Stimulated activated CD4-positive, alpha-beta T cell treated with anti-CD3 and anti-CD28 coated beads, Interleukin-2, amount 100 ng/mL, for 4 hours (primary cell): ENCODE measurements around the gene ESPNL.

Source experiments
- DNase-seq: peaks from one replicate; pipeline ENCODE4 v3.0.0-alpha.2; 2020; ENCODE audit warnings: low read depth

The ESPNL gene

DNA sequence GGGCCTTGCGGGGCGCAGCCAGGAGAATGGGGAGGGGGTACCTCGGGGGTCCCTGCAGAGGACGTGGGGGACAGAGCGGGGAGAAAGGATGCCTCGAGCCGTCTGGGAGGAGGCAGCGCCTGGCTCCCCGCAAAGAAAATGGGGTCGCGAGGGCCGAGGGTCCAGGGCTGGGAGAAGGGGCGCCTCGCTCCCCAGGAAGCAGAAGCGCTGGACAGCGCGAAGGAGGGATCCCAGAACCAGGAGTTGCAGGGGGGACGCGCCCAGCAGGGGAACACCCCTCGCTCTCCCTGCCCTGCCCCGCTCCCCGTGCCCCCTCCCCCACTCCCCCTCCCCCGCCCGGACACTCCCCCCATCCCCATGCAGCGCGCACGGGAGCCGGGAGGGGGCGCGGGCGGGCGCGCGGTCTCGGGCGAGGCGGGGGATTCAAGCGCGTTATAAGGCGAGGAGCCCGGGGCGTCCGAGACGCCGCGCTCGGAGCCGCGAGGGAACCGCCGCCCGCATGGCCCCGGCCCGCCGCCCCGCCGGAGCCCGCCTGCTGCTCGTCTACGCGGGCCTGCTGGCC lies 58.5 kb downstream of the ESPNL start, which contains the start of gene ERFE:
ERFE (plus strand) TSS at position 462 of the 562 bp plus-strand sequence; CDS start at position 500, 38 bp downstream.
- DNase-seq: peak; percentile 29

DNA sequence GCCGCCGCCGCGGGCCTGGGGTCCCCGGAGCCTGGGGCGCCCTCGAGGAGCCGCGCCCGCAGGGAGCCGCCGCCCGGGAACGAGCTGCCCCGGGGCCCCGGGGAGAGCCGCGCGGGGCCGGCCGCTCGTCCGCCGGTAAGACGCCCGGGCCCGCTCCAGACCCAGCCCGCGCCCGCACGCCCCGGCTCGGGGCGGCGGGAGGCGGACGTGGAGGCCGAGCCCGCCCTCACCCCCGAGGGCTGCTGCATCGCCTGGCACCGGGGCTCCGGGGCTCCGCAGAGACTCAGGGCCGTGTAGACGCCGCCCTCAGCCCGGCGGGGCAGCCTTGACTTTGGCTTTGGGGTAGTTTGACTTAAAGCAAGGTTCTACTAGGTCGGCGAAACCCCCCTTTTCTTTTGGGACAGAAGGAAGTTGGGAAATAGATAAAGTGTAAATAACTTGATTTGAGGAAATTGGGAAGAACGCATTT lies 59.0 kb downstream of the ESPNL start:
- no peak for DNase-seq

DNA sequence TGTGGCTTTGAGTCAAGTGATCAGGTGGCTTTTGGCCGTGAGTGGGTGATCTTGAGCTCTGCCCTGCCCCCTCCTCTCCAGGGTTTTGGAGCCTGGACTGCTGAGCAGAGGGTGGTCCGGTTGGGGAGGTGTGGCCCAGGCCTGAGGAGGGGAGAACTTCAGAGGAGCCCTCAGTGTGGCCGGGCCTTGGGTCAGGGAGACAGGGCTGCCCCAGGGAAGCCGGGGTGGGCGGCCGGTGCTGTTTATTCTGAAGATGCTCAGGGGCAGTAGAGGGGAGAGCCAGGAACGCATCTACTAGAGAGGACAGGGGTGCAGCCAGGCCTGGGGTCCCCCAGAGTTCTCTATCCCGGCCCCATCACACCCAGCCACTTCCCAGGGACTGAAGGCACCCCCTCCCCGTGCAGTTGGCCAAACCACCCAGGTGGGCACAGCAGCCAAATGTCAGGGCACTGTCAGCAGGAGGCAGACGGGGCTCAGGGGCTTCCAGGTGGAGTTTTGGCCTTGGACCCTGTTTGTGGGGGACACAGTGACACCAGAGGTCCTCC lies 59.6 kb downstream of the ESPNL start:
- no peak for DNase-seq

DNA sequence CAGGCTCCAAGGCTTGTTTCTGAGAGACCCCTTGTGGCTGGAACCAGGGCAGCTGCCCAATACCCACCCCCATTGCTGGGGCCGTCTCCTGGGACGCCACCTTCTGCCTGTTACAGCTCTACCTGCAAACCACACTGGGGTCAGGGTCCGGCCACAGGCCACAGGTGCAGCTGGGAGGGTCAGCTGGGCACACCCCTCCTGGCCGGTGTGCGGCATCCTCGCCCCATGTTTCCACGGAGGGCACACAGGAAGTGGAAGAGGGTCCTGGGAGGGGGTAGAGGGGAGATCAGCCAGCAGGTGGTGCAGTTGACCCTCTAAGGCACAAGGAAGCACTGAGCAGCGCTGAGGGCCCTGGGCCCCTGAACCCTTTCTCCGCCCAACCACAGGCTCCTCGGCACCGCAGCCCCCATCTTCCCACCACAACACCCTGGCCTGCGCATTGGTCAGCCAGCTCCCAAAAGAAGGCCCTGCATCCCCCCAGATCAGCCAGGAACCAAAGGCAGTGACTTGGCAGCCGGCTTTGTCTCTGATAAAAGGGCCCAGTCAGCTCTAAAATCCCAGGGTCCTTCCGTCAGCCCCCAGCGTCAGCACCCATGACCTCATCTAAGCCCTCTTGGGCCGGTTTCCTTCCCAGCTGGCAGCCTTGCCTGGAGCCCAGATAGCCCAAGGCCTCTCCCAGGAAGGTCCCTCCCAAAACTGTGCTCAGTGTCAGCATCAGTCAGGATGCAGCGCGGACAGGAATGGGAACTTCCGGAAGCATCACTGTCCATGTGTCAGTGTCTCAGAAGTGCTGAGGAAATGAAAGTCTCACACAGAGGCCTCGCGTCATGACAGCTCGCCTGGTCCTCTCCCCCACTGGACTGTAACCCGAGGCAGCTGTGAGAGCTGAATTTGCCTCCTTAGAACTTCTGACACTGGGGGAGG lies 60.3 kb downstream of the ESPNL start:
- DNase-seq: no peak

DNA sequence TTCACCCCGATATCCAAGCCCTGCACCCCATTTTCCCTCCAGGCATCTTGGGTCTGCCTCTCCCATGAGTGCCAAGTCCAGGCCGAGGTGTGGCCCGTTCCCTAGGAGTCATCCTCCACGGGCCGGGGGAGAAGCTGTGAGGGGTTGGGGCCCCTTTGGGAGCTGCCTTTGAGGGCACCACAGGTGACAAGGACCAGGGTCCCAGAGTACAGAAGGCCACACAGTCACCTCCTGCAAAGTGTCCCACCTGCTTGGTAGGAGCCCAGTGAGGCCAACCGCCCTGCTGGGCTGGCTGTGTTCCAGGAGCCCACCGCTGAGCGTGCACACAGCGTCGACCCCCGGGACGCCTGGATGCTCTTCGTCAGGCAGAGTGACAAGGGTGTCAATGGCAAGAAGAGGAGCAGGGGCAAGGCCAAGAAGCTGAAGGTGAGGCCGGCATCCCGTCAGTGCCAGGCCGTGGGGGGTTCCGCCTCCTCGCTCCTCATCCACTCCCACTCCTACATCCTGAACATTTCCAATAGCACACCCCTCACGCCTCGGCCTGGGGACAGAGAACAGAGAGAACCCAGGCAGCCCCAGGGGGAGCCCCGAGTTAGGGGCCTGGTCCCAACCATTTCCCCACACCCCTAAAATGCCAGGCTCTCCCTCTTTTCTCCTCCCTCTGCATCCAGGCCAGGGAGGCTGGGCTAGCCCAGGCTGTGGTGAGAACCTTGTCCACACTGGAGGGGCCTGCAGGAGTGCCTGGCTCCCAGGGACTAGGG lies 61.3 kb downstream of the ESPNL start:
- DNase-seq: no peak

GRCh38 chr2:238162251-238162845 lies 62.2 kb downstream of the ESPNL start:
- DNase-seq: no peak

DNA sequence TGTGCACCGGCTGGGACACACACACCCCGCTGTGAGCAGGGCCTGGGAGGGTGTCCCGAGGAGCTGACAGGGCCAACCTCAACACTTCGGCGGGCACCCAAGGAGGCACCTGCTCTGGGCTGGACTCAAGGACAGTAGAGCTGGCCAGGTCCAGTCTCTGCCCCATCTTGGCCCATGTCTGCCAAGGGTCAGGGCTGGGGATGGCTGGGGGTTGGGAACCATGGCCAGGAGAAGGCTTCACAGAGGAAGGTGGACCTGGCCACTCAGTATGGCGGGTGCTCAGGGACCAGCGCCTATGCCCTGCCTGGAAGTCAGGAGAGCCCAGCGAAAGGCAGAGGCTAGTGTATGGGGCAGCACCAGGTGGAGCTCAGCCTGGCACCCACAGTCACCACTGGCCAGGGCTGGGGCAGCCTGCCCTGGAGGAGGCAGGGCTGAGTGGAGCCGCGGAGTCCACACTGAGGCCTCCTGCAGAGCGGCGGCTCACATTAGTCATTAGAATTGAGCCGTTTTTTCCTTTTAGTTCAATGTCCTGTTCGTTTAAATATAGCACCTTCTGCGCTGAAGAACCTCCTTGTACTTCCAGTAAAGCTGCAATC lies 62.8 kb downstream of the ESPNL start:
- no peak for DNase-seq

- no peak for DNase-seq
Measured at GRCh38 chr2:238163481-238164198, 63.5 kb downstream of the ESPNL start.

- DNase-seq: no peak
Measured at GRCh38 chr2:238164906-238165287, 64.8 kb downstream of the ESPNL start.

- no peak for DNase-seq
Measured at GRCh38 chr2:238165288-238165921, 65.3 kb downstream of the ESPNL start.

DNA sequence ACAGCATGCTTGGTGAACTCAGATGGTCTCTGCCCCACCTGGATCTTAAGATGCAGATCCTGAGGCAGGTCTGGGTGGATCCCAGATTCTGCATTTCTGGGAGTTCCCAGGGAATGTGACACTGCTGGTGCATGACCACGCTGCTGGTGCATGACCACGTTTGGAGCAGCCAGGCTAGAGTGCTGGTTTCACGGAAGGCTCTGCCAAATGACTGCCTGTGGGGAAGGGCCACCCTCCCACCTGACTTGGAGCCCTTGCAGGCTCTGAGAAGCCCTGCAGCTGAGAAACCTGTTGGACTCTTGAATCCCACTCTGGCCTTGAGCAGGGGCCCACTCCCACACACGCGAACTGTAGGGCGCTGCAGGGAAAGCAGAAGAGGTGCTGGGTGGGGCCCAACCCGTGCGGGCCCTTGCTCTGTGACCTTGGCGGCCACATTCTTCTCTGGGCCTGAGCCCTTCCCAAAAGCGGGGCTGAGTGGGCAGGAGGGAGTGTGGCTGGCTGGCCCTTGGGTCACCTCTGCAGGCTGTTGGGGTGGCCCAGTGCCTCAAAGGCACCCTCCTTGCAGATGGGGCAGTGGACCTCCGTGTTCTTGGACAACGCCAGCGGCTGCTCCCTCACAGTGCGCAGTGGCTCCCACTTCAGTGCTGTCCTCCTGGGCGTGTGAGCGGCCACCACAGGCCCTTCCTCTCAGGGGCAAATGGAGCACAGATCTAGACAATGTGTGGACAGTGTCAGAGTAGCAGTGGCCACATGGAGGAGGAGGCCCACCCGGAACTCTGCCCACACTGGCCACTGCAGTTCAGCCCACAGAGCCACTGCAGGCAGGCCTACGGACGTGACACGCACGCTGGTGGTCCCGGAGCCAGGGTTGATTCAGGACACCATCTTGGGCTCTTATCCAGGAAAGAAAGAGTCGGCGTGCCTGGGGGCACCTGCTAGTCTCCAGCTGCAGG lies 66.5 kb downstream of the ESPNL start:
- no peak for DNase-seq

GRCh38 chr2:238167344-238167715 lies 67.2 kb downstream of the ESPNL start:
- DNase-seq: no peak

- DNase-seq: no peak
Measured at GRCh38 chr2:238167761-238168160, 67.6 kb downstream of the ESPNL start.

DNA sequence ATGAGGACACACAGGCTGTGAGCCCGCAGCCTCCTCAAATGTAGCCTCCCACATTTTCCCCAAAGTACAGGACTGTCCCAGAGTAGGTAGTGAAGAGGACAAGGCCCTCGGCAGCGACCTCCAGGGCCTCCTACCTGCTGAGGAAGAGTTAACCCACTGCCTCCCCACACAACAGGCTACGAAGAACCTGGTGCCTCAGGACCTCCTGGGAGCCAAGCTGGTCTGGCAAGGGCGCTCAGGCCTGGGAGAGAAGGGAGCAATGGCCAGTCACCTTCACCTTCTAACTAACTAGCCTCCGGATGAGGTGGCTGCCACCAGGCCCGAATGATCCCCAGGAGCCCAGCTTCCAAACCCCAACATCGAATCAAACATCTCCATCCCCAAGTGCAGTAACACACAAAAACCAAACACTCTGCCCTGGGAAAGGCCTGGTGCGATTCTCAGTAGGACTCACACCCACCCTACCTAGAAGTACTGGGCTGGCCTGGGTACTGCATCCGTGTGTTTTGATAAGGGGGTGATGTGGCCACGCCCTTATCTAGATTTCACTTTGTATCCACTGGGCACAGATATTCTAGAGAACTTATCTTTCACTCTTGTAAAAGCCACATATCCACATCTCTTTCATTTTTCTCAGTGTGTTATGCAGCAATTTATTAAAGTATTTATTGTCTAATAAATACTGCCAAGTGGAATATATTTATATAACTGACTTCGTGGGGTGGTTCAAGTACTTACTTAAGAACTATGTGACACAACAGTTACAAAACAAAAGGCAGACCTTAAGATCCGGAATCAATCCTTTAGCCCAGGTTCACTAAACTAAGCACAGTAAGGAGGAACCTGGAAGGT lies 68.3 kb downstream of the ESPNL start:
- DNase-seq: no peak

- no peak for DNase-seq
Measured at GRCh38 chr2:238169048-238169707, 69.0 kb downstream of the ESPNL start.

GRCh38 chr2:238169708-238170251 lies 69.6 kb downstream of the ESPNL start:
- DNase-seq: no peak

GRCh38 chr2:238170386-238171071 lies 70.4 kb downstream of the ESPNL start:
- no peak for DNase-seq
